HG02763 (cell line): ENCODE data around the gene SLC22A5.

Source experiments
- ATAC-seq: cut with Tn5 transposase; IDR thresholded peaks from one replicate; pipeline ENCODE4 v1.9.1; 2021; ENCODE audit warnings: mild to moderate bottlenecking, moderate library complexity; ENCODE audit not compliant: unreplicated experiment

The SLC22A5 gene

DNA sequence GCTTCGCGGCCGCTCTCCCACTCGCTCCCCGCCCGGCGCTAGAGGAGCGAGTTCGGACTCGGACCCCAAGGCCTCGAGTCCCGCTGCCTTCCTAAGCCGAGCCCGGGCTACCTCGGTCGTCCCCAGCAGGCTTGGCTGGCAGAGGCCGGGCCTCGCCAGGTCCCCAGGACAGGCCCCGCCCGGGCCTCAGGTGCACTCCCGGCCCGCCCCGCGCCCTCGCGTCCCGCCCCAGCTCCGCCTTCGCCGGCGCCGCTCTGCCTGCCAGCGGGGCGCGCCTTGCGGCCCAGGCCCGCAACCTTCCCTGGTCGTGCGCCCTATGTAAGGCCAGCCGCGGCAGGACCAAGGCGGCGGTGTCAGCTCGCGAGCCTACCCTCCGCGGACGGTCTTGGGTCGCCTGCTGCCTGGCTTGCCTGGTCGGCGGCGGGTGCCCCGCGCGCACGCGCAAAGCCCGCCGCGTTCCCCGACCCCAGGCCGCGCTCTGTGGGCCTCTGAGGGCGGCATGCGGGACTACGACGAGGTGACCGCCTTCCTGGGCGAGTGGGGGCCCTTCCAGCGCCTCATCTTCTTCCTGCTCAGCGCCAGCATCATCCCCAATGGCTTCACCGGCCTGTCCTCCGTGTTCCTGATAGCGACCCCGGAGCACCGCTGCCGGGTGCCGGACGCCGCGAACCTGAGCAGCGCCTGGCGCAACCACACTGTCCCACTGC lies at the start of gene SLC22A5:
Gene SLC22A5, plus strand, starts transcription at position 237 of the 707 bp plus-strand sequence. Its CDS starts 263 bp downstream, at position 500.
- ATAC-seq = peak; percentile 88

DNA sequence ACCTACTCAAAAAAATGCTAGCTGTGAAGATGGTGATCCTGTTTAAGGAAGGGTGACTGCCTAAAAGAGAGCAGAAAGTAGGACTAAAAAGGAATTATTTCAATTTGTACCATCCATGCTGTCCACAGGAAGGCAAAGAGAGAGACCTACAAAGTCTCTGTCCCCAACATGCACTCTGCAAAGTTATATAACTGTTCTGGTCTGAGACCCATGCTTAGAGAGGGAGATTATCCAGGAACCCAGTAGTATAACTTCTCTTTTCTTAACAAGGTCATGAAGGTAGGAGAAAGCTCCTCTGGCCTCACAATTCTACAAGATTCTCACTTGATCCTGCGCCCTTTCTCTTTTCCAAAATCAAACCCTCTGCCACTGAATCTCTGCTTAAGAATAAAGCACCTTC lies 49.5 kb upstream of the SLC22A5 start:
- ATAC-seq = no peak

DNA sequence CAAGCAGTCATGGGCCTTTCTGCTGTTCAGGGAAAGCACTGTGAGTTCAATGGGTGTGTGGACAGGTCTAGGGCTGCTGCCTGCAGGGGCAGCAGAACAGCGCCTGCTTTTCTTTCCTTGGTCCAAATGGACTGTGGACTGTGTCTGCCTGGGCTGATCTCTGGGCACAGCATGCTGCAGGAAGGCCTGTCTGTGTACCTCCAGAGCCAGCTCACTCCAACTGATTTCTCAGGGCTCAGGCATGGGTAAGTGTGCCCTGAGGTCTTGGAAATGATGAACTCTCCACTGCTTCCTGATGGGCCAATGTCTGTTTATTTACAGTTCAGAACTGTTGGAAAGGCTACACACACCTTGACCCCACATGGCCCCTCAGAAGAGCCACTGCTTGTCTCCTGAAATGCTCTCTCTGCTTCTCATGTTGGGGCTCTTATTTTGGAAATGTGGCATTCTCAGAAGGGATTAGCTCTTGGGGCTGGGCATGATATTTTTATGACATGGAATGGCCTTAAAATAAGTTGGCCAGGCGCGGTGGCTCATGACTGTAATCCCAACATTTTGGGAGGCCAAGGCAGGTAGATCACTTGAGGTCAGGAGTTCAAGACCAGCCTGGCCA lies 48.3 kb upstream of the SLC22A5 start:
- ATAC-seq = no peak

DNA sequence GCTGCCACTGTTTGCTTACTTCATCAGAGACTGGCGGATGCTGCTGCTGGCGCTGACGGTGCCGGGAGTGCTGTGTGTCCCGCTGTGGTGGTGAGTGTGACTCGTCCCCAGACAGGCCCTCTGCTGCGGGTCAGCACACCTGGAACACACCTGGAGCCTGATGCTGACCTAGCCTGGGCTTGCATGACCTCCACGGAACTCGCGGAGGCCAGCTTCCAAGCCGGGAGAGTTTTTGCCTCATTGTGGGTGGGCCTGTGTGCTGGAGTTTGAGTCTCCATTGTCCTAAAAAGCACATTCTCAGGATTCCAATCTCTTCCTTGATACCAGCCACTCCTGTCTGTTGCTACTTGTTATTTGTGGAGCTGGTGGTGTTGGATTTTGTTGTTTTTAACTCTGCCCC lies 47.2 kb upstream of the SLC22A5 start:
- no peak for ATAC-seq

- ATAC-seq = no peak
Observed at GRCh38 chr5:132323202-132323601, 46.3 kb upstream of the SLC22A5 start.

DNA sequence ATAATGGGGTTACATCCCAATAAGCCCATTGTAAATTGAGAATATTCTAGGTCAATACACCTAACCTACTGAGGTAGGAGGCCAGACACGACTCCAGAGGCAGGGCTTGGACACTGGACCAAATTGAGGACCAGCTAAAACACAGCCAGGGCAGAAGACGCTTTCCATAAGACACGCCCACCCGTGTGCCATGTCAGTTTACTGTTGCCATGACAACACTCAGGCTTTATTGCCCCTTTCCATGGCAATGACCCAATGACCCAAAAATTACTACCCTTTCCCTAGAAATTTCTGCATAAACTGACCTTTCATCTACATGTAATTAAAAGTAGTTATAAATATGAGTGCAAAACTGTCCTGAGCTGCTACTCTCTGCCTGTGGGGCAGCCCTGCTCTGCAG lies 43.8 kb upstream of the SLC22A5 start:
- no peak for ATAC-seq

DNA sequence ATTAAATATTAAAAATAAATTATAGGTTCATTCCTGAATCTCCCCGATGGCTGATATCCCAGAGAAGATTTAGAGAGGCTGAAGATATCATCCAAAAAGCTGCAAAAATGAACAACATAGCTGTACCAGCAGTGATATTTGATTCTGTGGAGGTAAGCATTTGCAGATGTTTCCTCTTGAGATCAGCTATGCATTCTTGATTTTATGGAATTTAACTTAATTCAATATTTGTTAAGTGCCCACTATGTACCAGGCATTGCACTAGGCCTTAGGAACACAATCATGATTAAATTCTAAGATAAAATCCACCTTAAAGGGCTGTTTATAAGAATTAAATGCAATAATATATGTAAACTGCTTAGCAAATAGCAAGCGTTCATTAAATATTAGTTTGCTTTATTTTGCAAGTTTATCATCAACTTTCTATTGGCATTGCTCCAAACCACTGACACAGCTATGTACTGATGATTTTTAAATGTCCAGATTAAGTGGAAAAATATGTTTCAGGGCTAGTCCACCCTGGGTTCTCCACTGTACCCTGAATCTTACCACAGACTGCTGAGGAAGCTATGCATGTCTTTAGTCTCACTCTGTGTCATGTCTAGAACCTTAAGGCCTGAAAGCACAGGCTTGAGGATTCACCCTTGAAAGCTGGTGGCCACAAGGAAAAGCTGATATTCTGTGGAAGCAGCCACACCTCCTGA lies 42.1 kb upstream of the SLC22A5 start:
- no peak for ATAC-seq

DNA sequence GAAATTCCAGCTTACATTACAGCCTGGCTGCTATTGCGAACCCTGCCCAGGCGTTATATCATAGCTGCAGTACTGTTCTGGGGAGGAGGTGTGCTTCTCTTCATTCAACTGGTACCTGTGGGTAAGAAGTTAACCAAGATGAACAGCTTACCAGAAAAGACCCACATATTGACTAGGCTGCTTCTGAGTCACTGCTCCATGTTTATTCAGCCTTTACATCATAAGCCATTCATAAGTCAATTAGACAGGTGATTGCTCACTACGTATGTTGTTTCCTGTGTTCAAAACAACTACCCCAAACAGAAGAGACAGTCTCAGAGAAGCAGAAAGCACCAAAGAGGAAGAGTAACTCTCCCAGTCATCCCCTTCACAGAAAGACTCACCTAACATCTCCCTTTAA lies 34.7 kb upstream of the SLC22A5 start:
- ATAC-seq = no peak

- ATAC-seq = no peak
Observed at GRCh38 chr5:132335402-132335801, 34.1 kb upstream of the SLC22A5 start.

- no peak for ATAC-seq
Observed at GRCh38 chr5:132339502-132339901, 30.0 kb upstream of the SLC22A5 start.

GRCh38 chr5:132342291-132343180 lies 27.0 kb upstream of the SLC22A5 start:
- ATAC-seq = no peak

- no peak for ATAC-seq
Observed at GRCh38 chr5:132344775-132345514, 24.6 kb upstream of the SLC22A5 start.

GRCh38 chr5:132353486-132353995 lies 16.0 kb upstream of the SLC22A5 start:
- ATAC-seq = no peak

DNA sequence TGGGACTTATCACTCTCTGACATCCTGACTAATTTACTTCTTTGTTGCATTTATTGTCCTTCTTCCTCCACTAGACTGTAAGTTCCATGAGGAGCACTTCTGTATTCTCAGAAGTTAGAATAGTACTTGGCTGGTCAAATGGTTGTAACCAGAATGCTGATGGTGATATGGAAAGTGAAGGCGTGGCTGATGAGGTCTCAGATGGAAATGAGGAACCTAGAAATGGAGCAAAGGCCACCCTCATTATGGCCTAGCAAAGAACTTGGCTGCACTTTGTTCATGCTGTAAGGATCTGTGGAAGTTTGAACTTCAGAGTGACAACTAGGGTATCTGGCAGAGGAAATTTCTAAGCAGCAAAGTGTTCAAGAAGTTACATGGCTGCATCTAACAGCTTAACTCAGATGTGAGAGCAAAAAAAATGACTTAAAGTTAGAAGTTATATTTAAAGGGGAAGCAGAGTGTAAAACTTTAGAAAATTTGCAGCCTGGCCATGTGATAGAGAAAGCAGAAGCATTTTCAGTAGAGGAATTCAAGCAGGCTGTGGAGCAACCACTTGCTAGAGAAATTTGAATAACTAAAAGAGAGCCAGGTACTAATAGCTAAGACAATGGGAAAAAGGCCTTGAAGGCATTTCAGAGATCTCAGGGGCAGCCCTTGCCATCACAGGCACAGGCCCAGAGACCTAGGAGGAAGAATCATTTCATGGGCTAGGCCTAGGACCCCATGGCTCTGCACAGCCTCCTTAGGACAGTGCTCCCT lies 14.9 kb upstream of the SLC22A5 start:
- no peak for ATAC-seq

GRCh38 chr5:132355140-132355765 lies 14.3 kb upstream of the SLC22A5 start:
- ATAC-seq = no peak

DNA sequence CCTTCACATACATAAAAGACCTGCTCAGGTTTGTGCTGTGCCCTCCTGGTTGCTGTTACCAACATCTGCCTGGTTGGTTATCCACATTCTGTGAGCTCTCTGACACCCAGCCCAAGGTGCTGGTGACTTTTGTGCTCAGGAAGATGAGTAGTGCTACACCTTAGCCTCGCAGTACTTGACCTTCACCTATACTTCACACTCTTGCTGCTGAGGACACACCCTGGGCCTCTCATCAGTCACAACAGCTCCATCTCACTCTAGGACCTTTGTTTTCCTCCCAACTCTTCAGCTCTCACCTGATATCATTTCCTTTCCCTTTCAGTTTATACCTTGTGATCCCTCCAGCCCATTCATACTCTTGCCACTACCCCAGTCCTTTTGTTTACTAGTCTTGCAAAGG lies 10.7 kb upstream of the SLC22A5 start:
- ATAC-seq = no peak

- no peak for ATAC-seq
Observed at GRCh38 chr5:132362086-132362485, 7.4 kb upstream of the SLC22A5 start.

GRCh38 chr5:132363431-132364112 lies 5.9 kb upstream of the SLC22A5 start:
- no peak for ATAC-seq
